Measurements from ENCODE around the gene POC1B.

DNA sequence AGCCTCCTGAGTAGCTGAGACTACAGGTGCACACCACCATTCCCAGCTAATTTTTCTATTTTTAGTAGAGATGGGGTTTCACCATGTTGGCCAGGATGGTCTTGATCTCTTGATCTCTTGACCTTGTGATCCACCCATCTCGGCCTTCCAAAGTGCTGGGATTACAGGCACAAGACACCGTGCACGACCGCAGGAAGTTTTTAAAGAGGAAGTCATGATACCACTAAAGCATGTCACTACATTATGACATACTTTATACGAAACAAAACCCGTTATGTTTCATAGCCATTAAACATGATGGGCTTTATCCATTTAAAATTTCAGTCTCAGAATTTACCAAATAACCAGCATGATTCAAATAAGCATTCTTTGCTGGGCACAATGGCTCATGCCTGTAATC is 89.8 kb downstream of the POC1B start:
- no peak for TF ChIP-seq POU2F2 (IDR thresholded peaks at IDR 0.05; ENCODE audit: low read depth, low read length)
- no peak for TF ChIP-seq POLR2A (IDR thresholded peaks at IDR 0.05; ENCODE audit: low read depth, low read length)
- TF ChIP-seq POLR2AphosphoS5 (IDR thresholded peaks at IDR 0.05; ENCODE audit: low read depth, low read length): no peak
- no peak for TF ChIP-seq TAF1 (IDR thresholded peaks at IDR 0.05; ENCODE audit: low read depth, low read length)
